Right forelimb (tissue), 1 donor: ENCODE results near the gene TGFBR3.
"Not testable (repeated sequence)": the region's sequence is repeated elsewhere in the genome, so short reads cannot be mapped to it uniquely, and the experiment has no call there.

Source experiments
- DNase-seq: peaks from one replicate; pipeline ENCODE4 v3.0.0-alpha.2; 2018

Gene TGFBR3

DNA sequence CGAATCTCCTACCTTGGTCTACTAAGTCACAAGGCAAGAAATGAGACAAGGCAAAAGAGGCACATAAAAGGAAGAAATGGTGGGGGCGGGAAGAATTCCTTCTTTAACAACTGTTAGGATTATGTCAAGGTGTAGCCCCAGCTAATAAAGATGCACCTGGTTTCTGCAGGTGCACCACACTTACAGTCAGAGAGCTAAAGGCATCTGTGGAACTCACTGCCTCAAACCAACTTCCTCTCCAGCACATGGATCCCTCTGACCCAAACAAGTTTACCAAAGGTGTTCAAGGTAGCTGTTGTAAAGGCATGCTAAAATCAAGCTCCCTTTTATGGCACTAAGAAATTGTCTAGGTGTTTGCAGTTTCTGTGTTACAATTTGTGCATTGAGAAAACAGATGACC is 38.1 kb downstream of the TGFBR3 start:
- DNase-seq: no peak

DNA sequence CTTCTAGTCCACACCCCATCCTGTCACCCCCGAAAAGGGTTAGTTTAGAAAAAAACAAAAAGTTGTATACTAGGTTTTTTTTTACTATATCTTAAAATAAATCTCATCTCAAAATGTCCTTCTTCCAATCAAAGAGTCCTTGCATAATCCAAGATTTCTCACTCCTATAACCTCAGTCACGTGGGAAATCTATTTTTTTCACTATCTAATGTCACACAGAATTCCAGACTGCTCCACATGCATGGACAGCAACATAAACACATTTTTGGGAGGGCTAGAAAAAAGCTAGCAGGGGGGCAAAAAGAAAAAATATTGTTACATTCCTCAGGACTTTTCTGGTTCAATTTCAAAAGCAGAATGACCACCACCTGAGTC is 39.3 kb downstream of the TGFBR3 start:
- no peak for DNase-seq

- DNase-seq: peak; percentile 56
These were observed 39.8 kb downstream of the TGFBR3 start for GRCh38 chr1:91846007-91846638.

GRCh38 chr1:91844862-91845528 is 41.0 kb downstream of the TGFBR3 start:
- no peak for DNase-seq

DNA sequence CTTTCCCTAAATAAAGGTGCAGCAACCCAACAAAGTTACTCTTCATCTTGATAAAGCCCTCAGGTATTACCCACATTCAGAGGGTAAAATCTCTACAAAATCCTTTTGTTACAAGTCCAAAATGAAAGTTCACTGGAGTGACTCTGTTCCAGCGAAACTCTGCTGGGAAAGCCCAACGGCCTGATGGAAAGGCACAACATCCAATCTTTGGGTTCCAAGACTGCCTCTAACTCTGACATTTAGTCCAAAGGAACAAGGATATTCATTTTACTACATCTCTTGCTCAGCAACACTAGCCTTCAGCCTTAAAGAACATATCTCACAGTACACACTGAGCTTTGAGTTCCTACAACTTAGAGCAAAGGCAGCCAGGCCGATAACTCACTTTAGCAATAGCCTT is 42.1 kb downstream of the TGFBR3 start:
- no peak for DNase-seq

DNA sequence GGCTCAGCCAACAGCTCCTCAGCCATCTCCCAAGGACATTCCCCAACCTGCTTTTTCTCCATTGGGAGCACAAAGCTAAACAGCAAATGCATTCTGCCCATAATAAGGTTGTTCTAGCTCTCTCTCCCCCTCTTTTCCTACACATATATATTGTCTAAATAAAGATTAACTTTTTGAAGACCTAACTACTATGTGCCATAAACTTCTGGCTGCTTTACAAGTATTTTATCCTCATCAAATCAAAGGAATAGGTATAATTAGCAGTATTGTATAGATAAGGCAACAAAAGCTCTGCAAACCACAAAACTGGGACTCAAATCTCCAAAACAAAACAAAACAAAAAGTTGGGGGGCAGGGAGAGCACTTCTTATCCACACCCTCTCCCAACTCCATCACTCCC is 43.4 kb downstream of the TGFBR3 start:
- DNase-seq: no peak

DNA sequence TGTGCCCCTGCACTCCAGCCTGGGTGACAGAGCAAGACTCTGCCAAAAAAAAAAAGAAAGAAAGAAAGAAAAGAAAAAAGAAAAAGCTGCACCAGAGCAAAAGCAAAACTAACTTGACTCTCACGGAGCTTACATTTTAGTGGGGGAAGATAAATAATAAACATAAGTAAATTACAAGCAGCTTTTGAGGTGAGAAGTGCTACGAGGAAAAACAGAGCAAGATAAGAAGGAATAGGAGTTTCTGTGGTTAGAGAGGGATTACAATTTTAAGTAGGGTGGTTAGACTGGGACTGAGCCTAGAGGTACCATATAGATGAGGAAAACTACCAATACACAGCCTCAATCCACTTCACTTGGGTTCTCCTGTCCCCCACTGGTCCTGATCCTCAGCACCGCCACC is 43.9 kb downstream of the TGFBR3 start:
- DNase-seq: no peak

DNA sequence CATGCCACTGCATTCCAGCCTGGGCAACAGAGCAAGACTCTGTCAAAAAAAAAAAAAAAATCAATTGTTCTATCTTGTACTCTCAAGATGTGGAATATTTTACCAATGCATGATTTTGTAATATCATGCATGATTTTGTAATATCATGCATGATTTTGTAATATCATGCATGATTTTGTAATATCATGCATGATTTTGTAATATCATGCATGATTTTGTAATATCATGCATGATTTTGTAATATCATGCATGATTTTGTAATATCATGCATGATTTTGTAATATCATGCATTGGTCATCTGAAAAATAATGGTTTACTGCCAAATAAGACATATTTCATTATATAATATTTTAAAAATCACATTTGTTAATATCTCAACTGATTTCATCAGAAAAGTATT is 45.7 kb downstream of the TGFBR3 start:
- not testable (repeated sequence) for DNase-seq

GRCh38 chr1:91836331-91837040 is 49.5 kb downstream of the TGFBR3 start:
- DNase-seq: no peak

GRCh38 chr1:91835087-91835521 is 50.8 kb downstream of the TGFBR3 start:
- no peak for DNase-seq

DNA sequence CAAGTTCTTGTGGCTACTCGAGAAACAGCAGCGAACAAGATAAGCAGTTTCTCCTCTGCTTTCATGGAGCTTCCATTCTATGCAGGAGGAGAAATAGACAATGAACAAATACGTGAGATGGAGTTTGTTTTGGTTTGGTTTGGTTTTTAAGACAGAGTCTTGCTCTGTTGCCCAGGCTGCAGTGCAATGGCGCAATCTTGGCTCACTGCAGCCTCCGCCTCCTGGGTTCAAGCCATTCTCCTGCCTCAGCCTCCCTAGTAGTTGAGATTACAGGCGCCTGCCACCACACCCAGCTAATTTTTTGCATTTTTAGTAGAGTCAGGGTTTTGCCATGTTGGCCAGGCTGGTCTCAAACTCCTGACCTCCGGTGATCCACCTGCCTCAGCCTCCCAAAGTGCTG is 51.4 kb downstream of the TGFBR3 start:
- not testable (repeated sequence) for DNase-seq

DNA sequence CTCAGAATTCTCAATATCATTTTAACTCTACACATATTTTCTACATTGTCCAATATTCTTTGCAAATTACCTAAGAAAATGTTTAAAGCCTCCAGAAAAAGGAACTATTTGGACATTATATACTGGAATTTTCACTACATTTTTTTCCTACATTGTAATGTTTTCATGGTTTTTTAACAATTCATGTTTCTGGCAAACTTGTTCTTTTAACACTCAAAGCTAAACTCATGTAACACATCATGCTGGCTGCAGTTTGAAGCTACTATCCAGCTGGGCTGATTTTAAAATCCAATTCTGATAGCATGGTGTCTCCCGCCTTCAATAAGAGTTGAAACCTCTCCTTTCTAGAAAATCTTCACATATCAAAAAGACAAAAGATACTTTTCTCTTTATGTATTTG is 52.0 kb downstream of the TGFBR3 start:
- DNase-seq: no peak

DNA sequence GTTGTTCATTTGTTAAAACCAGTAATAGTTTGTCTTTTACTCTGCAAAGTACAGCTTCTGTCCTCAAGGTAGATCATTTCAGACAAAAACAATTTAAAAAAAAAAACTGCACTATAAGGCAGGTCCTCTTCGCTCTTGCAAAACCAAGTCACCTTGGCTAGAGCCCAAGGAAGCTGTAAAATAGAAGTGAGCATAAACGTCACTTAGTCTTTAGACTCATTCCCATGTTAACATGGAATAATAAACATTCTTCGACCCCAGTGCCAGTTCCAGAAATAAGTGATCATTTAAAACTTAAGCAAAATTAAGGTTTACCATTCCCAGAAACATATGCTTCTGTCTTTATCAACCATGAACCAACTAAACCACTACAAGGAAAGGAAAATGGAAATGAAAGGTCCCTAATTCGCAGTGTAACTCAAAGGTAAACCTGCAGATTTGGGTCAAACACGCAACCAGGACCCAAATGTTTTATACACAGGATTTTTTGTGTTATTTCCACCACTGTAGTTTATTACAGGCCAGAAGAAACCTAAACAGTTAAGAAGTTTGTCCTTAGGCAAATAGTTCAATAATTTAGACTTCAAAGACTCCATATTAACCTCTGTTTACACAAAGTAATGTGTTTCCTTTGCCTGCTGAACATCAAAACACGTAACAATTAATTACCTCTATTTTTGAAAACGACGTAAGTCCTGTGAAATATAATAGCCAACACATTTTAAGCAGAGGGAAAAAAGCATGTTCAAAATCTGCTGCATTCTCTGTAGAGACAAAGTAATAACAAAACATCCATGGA is 54.6 kb downstream of the TGFBR3 start:
- DNase-seq: no peak

GRCh38 chr1:91830242-91831131 is 55.5 kb downstream of the TGFBR3 start:
- peak; percentile 74 for DNase-seq

- DNase-seq: no peak
These were observed 56.4 kb downstream of the TGFBR3 start for GRCh38 chr1:91829293-91830153.

DNA sequence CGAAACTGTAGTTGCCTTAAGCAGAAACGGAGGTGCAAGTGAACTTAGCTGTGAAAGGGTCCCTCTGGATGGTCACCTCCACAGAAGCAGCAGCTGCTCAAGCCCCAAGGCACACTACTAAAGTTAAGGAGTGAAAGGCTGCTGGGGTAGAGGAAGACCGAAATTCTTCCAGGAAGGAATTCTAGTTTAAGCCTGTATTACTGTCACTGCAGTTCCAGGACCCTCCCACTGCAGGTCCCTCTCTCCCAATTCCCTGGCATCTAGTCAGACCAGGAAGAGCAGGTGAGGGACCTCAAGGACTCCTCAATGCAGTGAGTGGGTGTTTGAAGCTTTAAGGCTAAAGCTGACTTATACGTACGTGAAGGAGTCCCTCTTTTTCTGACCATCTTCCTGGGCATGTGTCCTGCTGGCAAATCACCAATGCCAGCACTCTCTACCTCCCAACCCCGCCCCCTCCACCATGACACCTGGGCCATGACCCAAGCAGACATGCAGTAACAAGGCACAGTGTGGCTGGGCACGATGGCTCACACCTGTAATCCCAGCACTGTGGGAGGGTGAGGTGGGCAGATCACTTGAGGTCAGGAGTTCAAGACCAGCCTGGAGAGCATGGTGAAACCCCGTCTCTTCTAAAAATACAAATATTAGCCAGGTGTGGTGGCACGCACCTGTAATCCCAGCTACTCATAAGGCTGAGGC is 57.2 kb downstream of the TGFBR3 start:
- DNase-seq: no peak

GRCh38 chr1:91827459-91828321 is 58.3 kb downstream of the TGFBR3 start:
- no peak for DNase-seq

DNA sequence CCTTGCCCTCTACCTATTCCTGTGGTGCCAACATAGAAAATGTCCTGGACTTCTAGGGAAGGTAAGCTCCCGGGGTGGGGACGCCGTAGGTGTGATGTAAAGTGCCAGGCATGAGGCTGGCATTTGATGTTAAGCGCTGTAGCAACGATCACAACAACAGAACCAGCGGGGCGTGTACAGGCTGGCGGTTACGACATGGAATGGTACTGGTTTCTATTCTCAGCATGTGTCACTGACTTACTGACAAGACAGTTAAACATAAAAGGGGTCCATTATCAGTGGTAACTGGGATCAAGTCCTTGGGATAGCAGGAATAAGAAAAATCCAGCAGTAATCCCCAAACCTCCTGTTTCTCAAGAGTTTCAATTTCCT is 58.9 kb downstream of the TGFBR3 start:
- no peak for DNase-seq

DNA sequence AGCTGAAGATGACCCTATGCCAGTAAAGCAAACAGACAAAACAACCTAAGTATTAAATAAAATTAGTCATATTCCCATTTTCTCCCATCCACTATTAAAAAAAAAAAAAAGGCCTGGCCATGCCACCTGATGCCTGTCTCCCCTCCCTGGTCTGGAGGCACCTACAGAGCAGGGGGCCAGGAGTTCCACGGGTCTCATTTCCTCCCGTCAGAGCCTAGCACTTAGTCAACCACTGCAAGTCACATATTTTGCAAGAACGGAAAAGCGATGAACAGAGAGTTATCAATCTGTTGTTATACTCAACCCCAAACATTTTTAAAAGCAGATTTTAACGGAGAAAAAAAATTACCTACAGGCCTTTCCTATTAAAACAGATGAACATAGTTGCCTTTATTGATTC is 59.3 kb downstream of the TGFBR3 start:
- no peak for DNase-seq

GRCh38 chr1:91826248-91826647 is 59.7 kb downstream of the TGFBR3 start:
- DNase-seq: no peak
